ENCODE results near the gene DSCAM.
"Not testable (repeated sequence)": the region's sequence is repeated elsewhere in the genome, so short reads cannot be mapped to it uniquely, and the experiment has no call there.

DSCAM gene, protein sequence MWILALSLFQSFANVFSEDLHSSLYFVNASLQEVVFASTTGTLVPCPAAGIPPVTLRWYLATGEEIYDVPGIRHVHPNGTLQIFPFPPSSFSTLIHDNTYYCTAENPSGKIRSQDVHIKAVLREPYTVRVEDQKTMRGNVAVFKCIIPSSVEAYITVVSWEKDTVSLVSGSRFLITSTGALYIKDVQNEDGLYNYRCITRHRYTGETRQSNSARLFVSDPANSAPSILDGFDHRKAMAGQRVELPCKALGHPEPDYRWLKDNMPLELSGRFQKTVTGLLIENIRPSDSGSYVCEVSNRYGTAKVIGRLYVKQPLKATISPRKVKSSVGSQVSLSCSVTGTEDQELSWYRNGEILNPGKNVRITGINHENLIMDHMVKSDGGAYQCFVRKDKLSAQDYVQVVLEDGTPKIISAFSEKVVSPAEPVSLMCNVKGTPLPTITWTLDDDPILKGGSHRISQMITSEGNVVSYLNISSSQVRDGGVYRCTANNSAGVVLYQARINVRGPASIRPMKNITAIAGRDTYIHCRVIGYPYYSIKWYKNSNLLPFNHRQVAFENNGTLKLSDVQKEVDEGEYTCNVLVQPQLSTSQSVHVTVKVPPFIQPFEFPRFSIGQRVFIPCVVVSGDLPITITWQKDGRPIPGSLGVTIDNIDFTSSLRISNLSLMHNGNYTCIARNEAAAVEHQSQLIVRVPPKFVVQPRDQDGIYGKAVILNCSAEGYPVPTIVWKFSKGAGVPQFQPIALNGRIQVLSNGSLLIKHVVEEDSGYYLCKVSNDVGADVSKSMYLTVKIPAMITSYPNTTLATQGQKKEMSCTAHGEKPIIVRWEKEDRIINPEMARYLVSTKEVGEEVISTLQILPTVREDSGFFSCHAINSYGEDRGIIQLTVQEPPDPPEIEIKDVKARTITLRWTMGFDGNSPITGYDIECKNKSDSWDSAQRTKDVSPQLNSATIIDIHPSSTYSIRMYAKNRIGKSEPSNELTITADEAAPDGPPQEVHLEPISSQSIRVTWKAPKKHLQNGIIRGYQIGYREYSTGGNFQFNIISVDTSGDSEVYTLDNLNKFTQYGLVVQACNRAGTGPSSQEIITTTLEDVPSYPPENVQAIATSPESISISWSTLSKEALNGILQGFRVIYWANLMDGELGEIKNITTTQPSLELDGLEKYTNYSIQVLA (N-terminal part only)

DNA sequence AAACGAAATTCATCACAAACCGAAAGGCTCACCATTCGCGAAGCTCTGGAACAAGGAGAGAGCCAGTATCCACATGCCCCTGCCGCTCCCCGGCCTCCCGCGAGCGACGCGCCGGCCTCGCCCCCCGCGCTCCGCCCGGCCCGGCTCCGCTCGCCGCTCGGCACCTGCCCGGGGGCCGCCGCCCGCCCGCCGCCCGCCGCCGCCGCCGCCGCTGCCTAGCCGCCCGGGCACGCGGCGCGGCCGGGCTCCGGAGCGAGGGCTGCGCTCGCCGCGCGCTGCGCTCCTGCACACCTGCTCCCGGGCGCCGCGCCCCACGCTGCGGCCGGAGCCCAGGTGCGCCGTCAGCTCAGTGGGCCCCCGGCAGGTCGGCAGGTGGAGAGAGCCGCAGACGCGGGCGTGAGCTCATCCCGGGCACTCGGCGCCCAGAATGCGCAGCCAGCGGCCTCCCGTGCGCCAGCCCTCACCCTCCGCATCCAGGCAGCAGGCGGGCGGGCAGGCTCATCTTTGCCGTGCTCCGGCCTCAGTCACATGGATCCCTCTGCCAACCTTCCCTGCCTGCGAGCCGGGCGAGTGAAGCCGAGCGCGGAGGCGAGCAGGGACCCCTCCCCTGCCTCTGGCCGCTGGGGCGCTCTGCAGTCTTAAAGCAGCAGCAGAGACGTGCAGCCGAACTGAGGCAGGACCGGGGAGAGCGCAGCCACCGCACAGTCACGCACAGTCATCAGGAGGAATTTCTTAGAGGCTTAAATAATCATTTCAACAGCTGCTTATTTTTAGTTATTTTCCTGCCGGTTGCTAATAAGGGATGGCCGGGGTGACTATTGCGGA is at the start of gene DSCAM:
DSCAM (minus strand) TSS at position 572 of the 825 bp plus-strand sequence; CDS start at position 75, 497 bp downstream.
- peak in 36 of 58 donors; percentile 3 to 57 (median 28) for DNase-seq

DNA sequence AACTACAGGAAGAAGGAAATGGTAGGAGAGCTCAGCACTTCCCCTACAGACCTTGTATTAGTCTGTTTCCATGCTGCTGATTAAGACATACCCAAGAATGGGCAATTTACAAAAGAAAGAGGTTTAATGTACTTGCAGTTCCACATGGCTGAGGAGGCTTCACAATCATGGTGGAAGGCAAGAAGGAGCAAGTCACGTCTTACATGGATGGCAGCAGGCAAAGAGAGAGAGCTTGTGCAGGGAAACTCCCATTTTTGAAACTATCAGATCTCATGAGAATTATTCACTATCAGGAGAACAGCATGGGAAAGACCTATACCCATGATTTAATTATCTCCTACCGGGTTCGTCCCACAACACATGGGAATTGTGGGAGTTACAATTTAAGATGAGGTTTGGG is 48.7 kb upstream of the DSCAM start:
- DNase-seq, result not testable (repeated sequence)

DNA sequence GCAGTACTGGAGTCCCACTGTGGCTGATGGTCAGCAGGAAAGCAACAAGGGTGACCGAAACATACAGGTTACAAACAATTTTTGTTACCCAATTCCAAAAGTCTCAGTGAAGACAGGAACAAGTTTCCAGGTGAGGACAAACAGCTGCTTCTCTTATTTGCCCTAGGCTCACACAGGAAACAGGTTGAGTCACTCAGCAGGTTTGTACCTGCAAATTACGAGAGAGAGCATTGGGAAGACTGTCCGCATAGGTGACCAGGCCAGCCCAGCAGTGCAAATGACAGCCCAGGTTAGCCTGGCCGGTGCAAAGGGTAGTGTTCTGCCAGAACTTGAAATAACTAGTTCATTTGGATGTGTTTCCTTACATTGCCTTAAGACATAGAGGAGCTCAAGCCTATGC is 40.0 kb upstream of the DSCAM start:
- DNase-seq, result no peak

DNA sequence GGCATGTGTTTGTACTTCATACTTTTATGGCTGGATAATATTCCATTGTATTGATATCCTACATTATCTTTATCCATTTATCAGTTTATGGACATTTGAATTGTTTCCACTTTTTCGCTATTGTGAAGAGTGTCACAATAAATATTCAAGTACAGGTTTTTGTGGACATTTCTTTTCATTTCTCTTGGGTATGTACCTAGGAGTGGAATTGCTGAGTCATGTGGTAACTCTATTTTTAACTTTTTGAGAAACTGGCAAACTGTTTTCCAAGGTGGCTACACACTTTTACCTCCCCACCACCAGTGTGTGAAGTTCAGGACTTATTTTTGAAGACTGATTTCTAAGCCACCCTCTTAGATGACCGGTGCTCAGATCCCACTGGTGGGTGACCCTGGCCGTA is 39.0 kb upstream of the DSCAM start:
- no peak for DNase-seq

DNA sequence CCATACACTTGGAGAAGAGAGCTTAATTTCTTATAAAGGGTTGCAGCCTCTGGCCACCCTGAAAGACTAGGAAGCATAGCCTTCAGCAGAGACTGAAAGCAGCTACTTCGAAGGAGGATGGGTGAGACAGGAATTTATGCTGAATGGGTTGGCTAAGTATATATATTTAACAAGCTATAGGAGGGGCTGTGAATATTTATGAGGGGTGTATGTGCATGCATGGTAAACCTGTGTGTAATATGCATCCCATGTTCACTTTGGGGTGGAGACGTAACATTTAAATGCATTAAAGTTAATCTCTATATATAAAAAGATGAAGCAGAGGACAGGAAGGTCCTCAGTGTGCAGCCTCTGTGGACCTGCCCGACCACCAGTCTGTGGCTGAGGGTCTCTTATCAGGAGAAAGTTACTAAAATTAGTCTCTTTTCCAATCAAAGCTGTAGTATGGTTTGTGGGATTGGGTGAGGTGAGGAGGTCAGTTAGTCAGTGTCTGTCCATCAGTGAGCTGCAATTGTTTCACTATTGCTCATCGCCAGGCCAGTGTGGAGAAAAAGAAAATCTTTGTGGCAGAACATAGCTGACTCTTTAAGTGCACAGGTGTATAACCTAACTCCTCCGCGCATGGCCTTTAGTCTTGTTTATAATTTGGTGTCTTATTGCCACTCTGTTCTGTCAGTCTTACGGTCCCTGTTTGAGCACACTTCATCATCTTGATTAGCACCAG is 35.4 kb upstream of the DSCAM start:
- DNase-seq, result no peak

DNA sequence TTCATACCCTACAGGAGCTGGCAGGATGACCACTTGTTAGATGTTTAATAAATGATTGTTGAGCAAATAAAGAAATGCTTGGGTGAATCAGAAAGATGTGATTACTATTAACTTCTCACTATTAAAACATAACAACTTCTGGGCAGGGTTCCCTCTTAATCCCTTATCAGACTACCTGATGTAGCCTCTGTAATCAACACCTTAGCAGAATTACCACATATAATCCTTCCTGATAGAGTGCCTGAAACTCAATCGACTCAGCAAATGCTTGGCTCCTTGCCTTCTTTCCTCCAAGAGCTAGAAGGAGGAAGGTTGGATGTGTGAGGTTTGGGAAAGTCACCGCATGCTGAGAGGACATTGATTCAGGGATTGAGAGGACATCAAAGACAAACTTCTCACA is 34.8 kb upstream of the DSCAM start:
- no peak for DNase-seq

DNA sequence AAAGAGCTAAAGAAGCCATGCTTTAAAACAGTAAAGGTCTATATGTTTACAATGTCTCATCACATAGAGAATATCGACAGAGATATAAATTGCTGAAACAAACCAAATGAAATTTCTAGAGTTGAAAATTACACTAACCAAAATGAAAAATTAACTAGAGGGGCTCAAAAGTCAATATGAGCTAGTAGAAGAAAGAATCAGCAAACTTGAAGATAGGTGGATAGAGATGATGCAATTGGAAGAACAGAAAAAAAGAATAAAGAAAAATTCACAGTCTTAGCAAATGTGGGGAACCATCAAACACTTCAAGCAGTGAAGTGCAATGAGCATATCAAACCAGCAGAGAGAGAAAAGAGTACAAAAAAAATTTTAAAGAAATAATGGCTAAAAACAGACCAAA is 24.1 kb upstream of the DSCAM start:
- no peak for DNase-seq

DNA sequence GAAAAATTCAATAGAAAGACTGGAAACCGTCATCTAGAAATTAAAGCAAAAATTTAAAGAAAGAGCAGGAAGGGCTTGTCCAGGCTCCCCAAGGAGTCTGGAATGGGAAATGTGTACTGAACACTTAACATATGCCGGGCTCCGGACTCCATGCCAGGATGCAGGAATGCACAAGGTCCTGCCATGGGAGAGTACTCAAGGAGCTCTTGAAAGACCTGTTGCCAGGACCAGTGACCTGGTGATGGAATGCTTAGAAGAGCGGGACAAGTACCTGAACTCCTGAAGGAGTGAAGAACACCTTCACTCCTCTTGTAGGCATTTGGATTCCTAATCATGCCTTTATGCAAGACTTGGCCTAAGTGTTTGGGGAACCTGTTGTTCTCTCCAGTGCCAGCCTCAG is 16.9 kb upstream of the DSCAM start:
- DNase-seq, result no peak

DNA sequence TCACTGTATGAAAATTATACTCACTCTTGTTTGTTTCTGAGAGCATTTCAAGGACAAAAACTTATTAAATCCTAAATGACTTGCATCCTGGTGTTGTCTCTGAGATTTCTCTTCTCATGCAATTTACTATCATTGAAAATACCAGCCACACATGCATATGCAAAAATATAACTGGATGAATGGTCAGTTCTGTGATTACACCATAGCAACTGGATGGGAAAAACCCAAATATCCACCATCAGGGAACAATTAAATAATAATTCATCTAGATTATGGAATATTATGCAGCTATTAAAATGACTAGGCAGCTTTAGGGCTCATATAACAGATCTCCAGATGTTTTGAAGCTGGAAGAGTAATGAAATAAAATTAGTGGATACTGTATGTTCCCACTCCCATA is 11.6 kb upstream of the DSCAM start:
- no peak for DNase-seq

DNA sequence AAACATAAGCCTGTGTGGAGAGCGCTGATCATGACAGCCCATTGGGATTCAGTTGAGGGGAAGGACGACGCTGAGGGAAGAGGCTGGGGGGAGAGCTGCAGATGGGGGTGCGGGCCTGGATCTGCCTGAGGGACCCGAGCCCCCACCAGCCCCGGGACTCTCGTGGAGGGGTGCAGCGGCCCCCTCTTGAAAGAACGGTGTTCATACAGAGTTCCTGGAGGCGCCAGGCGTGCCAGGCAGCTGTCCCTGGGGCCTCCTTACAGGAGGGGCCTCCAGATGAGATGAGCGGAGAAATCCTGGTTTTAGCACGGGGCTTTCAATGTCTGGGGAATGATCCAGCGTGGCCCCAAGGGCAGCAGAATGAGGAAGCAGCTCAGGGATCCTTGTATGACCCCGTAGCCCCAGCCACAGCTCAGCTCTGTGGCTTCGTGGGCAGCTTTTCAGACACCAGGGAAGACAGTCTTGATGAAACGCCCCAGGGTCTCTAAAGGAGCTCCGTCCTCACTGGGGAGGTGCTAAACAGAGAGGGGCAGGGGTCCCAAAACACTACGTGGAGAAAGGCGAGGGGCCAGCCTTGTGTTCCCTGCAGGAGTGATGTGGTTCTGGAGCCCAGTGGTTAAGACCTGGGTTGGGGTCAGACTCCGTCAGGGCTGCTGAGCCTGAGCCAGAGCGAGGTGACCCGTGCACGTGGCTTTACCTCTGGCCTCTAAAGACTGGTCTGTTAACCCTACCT is 7.2 kb upstream of the DSCAM start:
- no peak for DNase-seq

DNA sequence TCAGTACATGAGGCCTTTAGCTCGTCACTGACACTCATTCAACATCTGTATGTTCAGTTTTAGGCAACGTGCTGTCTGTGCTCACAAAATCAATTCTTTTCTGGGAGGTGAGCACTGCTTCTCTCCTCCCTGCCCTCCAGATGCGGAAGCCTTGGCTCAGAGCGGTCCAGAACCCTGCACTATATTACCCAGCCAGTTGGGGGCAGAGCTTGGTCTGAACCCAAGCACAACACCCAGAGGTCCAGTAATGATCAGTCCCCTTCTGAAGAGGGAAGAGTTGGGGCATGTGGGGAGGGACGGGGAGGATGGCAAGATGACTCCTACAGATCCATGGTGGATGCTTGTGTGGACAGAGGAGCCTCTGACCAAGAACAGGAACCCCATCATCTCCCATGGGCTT is 5.6 kb upstream of the DSCAM start:
- no peak for DNase-seq

DNA sequence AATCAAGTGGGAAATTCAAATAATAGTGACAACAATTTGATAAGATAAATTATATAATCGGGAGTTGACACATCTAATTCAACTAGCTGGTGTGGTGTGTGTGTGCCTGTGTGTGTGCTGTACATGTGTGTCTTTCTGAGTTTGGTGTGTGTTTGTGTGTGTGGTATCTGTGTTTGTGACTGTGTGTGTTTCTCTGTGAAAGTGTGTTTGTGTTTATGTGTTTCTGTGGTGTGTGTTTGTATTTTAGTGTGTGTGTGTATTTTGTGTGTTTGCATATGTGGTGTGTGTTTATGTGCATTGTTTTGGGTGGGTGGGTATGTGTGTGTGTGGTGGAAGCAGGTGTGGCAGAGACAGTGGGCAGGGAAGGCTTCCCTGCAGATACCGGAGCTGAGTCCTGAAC is 4.8 kb upstream of the DSCAM start:
- no peak for DNase-seq

DNA sequence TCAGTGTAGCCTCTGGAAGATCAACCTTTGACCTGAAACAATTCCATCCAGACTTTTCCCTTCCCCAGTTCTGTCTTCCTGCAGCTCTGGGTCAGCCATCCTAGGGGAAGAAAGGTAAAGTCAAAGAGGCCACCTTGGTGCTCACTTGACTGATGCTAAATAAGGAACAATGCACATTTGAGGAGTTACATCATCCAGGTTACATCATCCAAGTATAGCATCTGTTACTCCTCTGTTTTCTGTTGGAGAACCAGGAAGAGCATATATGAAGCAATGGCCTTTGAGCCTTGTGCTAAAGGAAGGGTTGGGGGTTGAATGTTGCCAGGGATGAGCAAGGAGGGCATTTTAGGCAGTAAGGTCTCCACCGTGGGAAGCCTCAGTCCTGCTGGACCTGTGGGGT is 3.1 kb upstream of the DSCAM start:
- no peak for DNase-seq

DNA sequence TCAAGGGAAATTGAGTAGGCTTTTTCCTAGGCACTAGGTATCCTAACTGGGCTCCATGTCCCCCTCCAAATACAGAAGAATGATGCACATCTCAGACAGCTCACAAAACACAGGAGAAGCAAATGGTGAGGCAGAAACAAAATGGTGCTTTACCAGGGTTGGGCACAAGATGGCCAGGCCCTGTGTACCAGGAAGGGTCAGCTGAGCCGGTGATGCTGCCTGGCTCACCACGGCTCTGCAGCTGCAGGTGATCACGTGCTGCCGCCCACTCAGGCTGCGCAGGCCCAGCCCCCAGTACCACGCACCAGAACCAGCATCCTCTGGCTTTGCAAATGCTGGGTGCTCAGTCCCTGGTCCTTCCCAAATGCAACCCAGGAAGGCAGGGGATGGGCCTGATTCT is 993 bp upstream of the DSCAM start:
- peak in 23 of 58 donors; percentile 12 to 67 (median 27) for DNase-seq

DNA sequence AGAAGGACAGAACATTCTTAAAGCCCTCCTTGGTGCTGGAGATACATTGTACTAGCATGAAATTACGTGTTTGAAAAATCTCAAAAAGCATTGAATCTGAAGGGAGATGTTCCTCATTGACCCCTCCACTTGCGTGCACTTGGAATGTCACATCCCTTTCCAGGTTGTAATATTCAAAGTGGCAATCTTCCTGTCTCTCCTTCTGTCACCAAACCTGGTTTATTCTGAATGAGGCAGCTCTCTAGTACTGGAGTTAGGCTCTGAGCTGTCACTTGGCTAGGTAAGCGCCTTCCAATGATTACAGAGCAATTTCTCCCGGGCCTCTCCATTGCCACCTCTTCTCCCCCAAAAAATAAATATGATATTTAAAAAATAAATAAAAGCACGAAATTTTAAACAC is 855 bp downstream of the DSCAM start:
- no peak for DNase-seq

DNA sequence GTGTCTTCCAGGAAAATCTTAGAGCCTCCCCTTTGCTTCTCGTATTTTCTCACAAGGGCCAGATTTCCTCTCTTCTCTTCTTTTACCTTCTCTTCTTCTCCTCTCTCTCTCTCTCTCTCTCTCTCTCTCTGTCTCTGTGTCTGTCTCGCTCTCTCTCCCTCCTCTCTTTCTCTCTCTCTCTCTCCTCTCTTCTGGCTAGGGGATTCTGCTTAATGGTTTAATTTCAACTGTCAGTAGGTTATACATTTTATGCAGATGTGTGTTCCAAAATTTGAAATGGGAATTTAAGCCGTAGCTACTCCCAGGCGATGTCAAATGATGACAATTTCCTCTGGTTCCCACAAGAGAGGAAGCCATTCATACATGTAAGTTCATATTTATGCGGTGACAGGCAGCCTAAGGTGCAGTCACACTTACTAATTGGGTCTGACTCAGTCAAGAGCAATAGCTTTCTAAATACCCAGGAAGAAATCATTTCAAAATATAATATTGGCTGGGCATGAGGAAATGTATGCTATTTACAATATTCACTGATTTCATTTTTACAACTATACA is 1.4 kb downstream of the DSCAM start:
- no peak for DNase-seq

DNA sequence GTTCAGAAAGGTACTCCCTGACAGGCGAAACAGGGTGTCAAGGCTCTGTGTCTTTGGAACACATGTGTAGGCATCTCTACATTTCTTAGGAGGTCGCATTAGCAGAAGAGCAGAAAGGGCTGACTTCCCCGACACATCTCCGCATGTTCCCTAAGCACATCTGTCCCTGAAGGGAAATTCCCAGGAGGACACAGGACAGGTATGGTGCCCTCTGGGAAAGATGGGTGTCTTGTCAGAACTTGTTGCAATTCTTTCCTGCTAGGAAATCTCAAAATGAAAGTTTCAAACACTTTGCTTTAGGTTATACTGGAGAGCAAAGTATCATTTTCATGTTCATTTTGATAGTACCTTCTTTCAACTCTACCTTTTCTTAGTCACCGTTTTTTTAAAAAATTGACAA is 2.0 kb downstream of the DSCAM start:
- no peak for DNase-seq

DNA sequence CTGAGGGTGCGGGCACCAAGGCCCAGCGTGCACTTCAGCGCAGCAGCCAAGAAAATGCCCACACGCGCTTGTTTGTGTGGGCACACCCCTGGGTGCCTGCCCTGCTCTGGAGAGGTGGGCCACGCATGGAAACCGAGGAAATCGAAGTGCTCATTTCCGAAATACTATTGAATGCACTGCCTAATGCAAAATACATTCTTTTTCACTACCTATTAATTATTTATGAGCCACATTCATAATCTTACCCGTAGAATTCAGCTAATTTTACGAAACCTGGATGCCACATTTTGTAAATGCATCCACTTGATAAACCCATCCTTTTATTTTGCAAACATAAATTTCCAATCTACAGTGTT is 4.8 kb downstream of the DSCAM start:
- DNase-seq, result no peak

DNA sequence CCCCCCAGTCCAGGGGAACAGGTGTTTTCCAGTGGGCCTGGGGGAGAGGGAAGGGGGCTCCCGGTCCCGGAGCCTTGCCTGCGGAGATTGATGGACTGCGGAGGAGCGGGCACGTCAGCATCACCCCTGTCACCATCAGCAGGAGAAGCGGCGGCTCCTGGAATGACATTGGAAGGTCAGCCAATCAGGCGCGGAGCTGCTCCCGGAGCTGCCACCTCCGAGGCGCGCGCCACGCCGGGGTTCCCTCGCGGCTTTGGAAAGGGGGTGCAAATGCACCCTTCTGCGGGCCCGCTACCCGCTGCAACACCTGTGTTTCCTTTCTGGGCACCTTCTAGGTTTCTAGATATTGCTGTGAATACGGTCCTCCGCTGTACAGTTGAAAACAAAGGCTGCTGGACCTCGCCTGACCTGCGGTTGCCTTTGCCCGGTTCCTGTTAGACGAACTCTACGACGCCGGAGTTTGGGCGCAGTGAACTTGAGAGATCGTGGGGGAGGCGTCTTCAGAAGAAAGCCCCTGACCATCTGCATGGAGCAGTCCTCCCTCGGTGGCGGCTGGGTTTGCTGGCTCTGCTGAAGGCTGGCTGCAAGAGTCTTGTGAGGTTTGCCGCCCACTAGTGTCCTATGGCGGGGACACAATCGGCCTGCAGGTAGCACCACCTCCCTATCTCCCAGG is 5.3 kb downstream of the DSCAM start:
- peak in 55 of 58 donors; percentile 9 to 81 (median 59) for DNase-seq

All from anterior cingulate cortex (tissue), 58 donors.